HL-60 (cell line): ENCODE data around the gene EFNA2.

Experiments
- DNase-seq, 2 experiments: peaks; one replicate each; pipeline ENCODE4 v3.0.0-alpha.2; 2010 to 2020; ENCODE audit warnings: low read depth in 1 of 2, low spot score in 1 of 2
- H3K27ac ChIP-seq: fragments of 250-450 bp; sonication (Bioruptor Pico); replicated peaks from 2 replicates; pipeline ENCODE4 v1.5.1; 2020; ENCODE audit warnings: mild to moderate bottlenecking, moderate library complexity
- H3K27me3 ChIP-seq: fragments of 250-450 bp; sonication (Bioruptor Pico); 2 replicates; pipeline ENCODE4 v1.5.1; 2021; ENCODE audit warnings: mild to moderate bottlenecking, moderate library complexity; ENCODE audit not compliant: insufficient read depth, poor library complexity, severe bottlenecking
- H3K4me3 ChIP-seq: replicated peaks from 2 replicates; pipeline ENCODE4 v1.5.1; 2011; ENCODE audit warnings: mild to moderate bottlenecking, control low read depth, low read length; ENCODE audit not compliant: insufficient read depth
- GABPA ChIP-seq: IDR thresholded peaks from 2 replicates; pipeline ENCODE4 v1.6.1; 2012; ENCODE audit warnings: low read depth
- POLR2AphosphoS5 ChIP-seq: IDR thresholded peaks from 2 replicates; pipeline ENCODE4 v1.6.1; 2012; ENCODE audit warnings: low read depth
- SPI1 ChIP-seq: IDR thresholded peaks from 2 replicates; pipeline ENCODE4 v1.6.1; 2012; ENCODE audit warnings: low read depth, mild to moderate bottlenecking, borderline replicate concordance
- long read RNA-seq: library from polyadenylated mRNA; unstranded; transcript quantifications from one replicate; pipeline ENCODE4 v2.0.0, GENCODE V29; 2020
- TF ChIP-seq, protein P1 (sequence below): IDR thresholded peaks from 2 replicates; pipeline ENCODE4 v1.6.1; 2012; ENCODE audit warnings: low read depth; ENCODE audit not compliant: insufficient replicate concordance
- TF ChIP-seq, protein P2 (sequence below): IDR thresholded peaks from one replicate; pipeline ENCODE4 v1.5.1; 2011; ENCODE audit warnings: low read length, control low read depth, inconsistent platforms; ENCODE audit not compliant: insufficient read depth

The EFNA2 gene
- long read RNA-seq = 0 reads

DNA sequence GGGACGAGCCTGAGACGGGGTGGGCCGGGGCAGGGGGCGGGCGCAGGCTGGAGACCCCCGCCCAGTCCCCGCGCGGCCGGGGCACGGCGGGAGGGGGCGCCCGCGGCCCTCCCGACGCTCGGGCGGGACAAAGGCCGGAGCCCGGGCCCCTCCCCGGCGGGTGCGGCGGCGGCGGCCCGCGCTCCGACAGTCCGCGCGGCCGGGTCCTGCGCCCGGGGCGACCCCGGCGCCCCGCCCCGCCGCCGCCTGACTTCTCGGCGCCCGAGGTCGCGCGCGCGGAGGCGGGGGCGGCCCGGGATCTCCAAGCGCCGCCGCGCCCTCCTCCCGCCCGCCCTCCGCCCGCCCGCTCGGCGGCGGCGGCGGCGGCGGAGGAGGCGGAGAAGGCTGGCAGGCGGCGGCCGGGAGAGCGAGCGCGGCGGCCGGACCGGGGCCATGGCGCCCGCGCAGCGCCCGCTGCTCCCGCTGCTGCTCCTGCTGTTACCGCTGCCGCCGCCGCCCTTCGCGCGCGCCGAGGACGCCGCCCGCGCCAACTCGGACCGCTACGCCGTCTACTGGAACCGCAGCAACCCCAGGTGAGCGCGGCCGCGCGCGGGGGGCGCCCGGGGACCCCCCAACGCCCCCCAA, at the start of gene EFNA2:
TSS of gene EFNA2 (plus strand) at position 137 of the 624 bp plus-strand sequence. CDS start at position 433, 296 bp downstream.
- no peak within 1 kb of the TSS for H3K27ac ChIP-seq

DNA sequence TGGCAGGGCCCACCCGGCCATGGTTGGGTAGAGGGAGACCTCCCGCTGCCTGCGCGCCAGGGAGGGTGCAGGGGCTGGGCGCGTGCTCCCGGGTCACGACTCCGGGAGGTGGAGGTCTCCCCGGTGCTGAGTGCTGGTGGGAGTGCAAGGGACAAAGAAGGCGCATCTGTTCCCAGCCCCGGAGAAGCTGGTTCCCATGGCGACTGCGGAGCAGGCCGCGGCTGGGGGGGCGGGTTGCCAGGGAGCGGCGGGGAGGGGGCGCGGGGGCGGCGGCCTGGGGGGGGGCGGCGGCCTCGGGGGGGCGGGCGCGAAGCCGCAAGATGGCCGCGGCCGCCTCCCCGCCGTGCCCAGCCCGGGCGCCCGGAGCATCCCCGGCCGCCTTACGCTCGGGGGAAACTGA, 49.1 kb upstream of the EFNA2 start:
- Histone ChIP-seq H3K27ac (no peak overlapping the region), H3K4me3 (peak overlapping the region; percentile 51; the same call in 1 of the 2 replicates), H3K27me3 (peaks cover 21% of the 10 kb centered on the region)
- no peak for TF ChIP-seq POLR2AphosphoS5
- TF ChIP-seq GABPA = no peak
- TF ChIP-seq, protein P1, sequence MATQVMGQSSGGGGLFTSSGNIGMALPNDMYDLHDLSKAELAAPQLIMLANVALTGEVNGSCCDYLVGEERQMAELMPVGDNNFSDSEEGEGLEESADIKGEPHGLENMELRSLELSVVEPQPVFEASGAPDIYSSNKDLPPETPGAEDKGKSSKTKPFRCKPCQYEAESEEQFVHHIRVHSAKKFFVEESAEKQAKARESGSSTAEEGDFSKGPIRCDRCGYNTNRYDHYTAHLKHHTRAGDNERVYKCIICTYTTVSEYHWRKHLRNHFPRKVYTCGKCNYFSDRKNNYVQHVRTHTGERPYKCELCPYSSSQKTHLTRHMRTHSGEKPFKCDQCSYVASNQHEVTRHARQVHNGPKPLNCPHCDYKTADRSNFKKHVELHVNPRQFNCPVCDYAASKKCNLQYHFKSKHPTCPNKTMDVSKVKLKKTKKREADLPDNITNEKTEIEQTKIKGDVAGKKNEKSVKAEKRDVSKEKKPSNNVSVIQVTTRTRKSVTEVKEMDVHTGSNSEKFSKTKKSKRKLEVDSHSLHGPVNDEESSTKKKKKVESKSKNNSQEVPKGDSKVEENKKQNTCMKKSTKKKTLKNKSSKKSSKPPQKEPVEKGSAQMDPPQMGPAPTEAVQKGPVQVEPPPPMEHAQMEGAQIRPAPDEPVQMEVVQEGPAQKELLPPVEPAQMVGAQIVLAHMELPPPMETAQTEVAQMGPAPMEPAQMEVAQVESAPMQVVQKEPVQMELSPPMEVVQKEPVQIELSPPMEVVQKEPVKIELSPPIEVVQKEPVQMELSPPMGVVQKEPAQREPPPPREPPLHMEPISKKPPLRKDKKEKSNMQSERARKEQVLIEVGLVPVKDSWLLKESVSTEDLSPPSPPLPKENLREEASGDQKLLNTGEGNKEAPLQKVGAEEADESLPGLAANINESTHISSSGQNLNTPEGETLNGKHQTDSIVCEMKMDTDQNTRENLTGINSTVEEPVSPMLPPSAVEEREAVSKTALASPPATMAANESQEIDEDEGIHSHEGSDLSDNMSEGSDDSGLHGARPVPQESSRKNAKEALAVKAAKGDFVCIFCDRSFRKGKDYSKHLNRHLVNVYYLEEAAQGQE = no peak
- no peak for DNase-seq

More for the DNA sequence above, at the start of gene EFNA2:
- Histone ChIP-seq H3K4me3 (no peak within 1 kb of the TSS), H3K27me3 (peaks cover 62% of the 10 kb centered on the region)
- no peak for DNase-seq
- TF ChIP-seq GABPA (no peak), POLR2AphosphoS5 (no peak), SPI1 (no peak)
- TF ChIP-seq, protein P2, sequence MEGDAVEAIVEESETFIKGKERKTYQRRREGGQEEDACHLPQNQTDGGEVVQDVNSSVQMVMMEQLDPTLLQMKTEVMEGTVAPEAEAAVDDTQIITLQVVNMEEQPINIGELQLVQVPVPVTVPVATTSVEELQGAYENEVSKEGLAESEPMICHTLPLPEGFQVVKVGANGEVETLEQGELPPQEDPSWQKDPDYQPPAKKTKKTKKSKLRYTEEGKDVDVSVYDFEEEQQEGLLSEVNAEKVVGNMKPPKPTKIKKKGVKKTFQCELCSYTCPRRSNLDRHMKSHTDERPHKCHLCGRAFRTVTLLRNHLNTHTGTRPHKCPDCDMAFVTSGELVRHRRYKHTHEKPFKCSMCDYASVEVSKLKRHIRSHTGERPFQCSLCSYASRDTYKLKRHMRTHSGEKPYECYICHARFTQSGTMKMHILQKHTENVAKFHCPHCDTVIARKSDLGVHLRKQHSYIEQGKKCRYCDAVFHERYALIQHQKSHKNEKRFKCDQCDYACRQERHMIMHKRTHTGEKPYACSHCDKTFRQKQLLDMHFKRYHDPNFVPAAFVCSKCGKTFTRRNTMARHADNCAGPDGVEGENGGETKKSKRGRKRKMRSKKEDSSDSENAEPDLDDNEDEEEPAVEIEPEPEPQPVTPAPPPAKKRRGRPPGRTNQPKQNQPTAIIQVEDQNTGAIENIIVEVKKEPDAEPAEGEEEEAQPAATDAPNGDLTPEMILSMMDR = no peak
- TF ChIP-seq, protein P1 = no peak

DNA sequence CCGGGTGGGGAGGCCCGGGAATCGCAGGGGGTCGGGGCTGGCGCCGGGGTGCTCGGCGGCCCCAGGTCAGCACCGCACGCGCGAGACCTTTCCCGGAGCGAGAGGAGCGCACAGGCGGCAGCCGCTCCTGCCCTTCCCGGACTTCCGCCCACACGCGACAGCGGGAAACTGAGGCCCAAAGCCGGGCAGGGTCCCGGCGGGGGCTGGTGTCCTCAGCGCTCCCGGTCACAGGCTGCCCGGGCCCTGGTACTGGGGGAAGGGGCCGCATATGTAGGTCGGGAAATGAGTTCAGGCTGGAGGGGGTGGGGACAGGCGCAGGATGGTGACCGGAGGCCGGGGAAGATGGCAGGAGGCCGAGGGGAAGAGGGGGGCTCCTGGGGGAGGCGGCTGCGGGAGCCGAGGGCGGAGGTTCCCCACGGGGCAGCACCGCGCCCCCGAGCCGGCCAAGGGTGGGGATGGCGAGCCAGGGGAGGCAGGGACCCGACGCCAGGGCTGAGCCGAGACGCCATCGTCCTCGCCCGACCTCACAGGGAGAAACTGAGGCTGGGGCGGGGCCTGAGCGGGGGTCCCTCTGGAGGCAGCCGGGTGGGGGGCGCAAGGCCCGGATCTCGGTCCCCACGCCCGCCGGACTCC, 48.5 kb upstream of the EFNA2 start:
- DNase-seq = no peak
- Histone ChIP-seq H3K27ac (no peak overlapping the region), H3K27me3 (peaks cover 21% of the 10 kb centered on the region), H3K4me3 (peak overlapping the region; percentile 51)
- no peak for TF ChIP-seq POLR2AphosphoS5
- no peak for TF ChIP-seq SPI1
- TF ChIP-seq GABPA = no peak
- TF ChIP-seq, protein P2 = no peak
- TF ChIP-seq, protein P1 = no peak
